HepG2 (cell line): Measurements from ENCODE around the gene TULP4. TPM values are rescaled to one million over a fixed set of nuclear protein-coding genes. Genes with fewer than 3 reads are reported as not detected.

Source experiments
- GABPA ChIP-seq, 2 experiments: IDR thresholded peaks; 2 replicates each; pipeline ENCODE4 v1.6.1; 2011 to 2016; ENCODE audit warnings: low read depth in 2 of 2, low read length in 1 of 2, missing biosample characterization in 1 of 2, missing genetic modification characterization in 1 of 2
- GABPB1 ChIP-seq: IDR thresholded peaks from 2 replicates; pipeline ENCODE4 v1.6.1; 2016; ENCODE audit warnings: mild to moderate bottlenecking, missing genetic modification reagents, moderate library complexity, missing compliant biosample characterization
- NR2F6 ChIP-seq, 2 experiments: IDR thresholded peaks; 2 replicates each; pipeline ENCODE4 v1.6.1; 2016; ENCODE audit warnings: antibody characterized with exemption in 1 of 2, mild to moderate bottlenecking in 1 of 2
- RBM39 ChIP-seq: fragments of 200-400 bp; formaldehyde crosslinking; IDR thresholded peaks from one replicate; pipeline ENCODE4 v1.6.1; 2018; ENCODE audit warnings: antibody characterized with exemption, mild to moderate bottlenecking, low read depth, low read length; ENCODE audit not compliant: poor library complexity, severe bottlenecking
- SETDB1 ChIP-seq: sonication (generic); formaldehyde crosslinking; IDR thresholded peaks from 2 replicates; pipeline ENCODE4 v1.5.1; 2020; ENCODE audit warnings: missing genetic modification reagents, mild to moderate bottlenecking, borderline replicate concordance
- SNAPC2 ChIP-seq: sonication (generic); formaldehyde crosslinking; IDR thresholded peaks from 2 replicates; pipeline ENCODE4 v1.8.1; 2022; ENCODE audit warnings: mild to moderate bottlenecking, missing genetic modification reagents
- SOX6 ChIP-seq, 2 experiments: fragments of 450-650 bp in 1 of 2; sonication (generic) in 1 of 2; formaldehyde crosslinking in 1 of 2; IDR thresholded peaks; 2 replicates each; pipeline versions ENCODE4 v1.4.0 to v1.6.1; 2017 to 2020; ENCODE audit warnings: antibody characterized with exemption in 1 of 2, mild to moderate bottlenecking in 1 of 2, missing genetic modification reagents in 1 of 2
- ZNF10 ChIP-seq: sonication (generic); formaldehyde crosslinking; IDR thresholded peaks from 2 replicates; pipeline ENCODE4 v1.4.0; 2020; ENCODE audit warnings: mild to moderate bottlenecking, low read depth, missing genetic modification reagents, borderline replicate concordance
- ZNF331 ChIP-seq: sonication (generic); formaldehyde crosslinking; IDR thresholded peaks from 2 replicates; pipeline ENCODE4 v1.4.0; 2020; ENCODE audit warnings: missing genetic modification reagents
- ZNF605 ChIP-seq: sonication (generic); formaldehyde crosslinking; IDR thresholded peaks from 2 replicates; pipeline ENCODE4 v1.8.0; 2022; ENCODE audit warnings: mild to moderate bottlenecking, missing genetic modification reagents
- polyA plus RNA-seq, 8 experiments: library from polyadenylated mRNA; depleted of rRNA in 3 of 8; stranded (reverse) in 7 of 8; unstranded in 1 of 8; fragments of >200 nt; fragmentation: Illumina TruSeq in 4 of 8; extraction: Trizol in 4 of 8; gene quantifications; 2 replicates each; pipeline versions ENCODE4 v1.2.1 to v1.2.3, GENCODE V29; 2011 to 2016; ENCODE audit warnings: low read depth in 4 of 8, missing spikeins in 1 of 8, mixed read lengths in 1 of 8; ENCODE audit not compliant: insufficient read depth in 1 of 8
- total RNA-seq, 5 experiments: library from RNA; depleted of rRNA; stranded (reverse); fragments of >200 nt; fragmentation: Illumina TruSeq; extraction: Trizol; gene quantifications; 2 replicates each; pipeline ENCODE4 v1.2.3, GENCODE V29; 2016; ENCODE audit warnings: low read depth in 1 of 5
- TF ChIP-seq, protein P1 (sequence below): sonication (generic); formaldehyde crosslinking; IDR thresholded peaks from 2 replicates; pipeline ENCODE4 v1.5.0; 2020; ENCODE audit warnings: mild to moderate bottlenecking, missing genetic modification reagents, moderate library complexity

TULP4 gene
- total and polyA plus RNA-seq, 2 of the 13 experiments (the other 11 are each of a cell fraction or from before 2014, with no cell fraction given), result 21.1 to 122 TPM

DNA sequence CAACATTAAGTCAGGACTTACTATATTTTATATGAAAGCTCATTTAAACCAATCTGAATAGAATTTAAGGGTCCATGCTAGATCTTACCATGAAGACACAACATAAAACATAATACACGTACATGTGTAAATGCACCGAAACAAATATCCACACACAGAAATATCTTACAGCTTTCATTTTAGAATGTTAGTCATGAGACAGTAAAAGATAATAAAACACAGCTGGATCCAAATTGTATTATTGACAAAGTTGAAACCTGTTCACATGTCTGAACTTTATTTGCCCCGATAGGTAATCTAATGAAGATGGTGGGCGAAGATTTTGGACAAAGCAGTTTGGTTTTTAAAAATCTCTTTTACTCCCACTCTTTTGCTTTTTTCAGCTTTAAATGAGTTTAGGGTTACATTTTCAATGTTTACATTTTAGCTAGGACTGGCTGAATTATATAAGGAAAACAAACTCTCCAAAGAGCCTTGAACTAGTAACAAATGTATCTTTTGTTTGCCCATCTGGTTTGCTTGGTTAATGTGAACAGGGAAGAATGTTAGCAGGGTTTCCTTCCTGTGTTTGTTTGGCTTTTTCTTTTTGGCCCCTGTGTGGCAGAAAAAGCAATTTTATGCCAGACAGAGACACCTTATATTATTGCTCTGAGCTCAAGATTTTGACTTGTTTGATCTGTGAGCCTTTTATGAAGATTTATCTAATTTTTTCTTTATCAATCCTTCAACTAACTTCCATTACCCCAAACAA lies 242.5 kb downstream of the TULP4 start (continued):
- TF ChIP-seq SNAPC2 (CRISPR knock-in tag) (peak; percentile 87; the same call in 1 of the 2 replicates), RBM39 (no peak), ZNF605 (CRISPR knock-in tag) (no peak), GABPB1 (CRISPR knock-in tag) (0 out of 2 replicates have a peak, but pooled peaks have one; percentile 15), NR2F6 (IDR thresholded peaks at IDR 0.05) (peak; percentile 80), NR2F6 (CRISPR knock-in tag; IDR thresholded peaks at IDR 0.05) (peak; percentile 81), SETDB1 (no peak), ZNF10 (no peak), SOX6 (IDR thresholded peaks at IDR 0.05) (no peak), SOX6 (CRISPR knock-in tag; IDR thresholded peaks at IDR 0.05) (peak; percentile 96), ZNF331 (peak; percentile 81), GABPA (IDR thresholded peaks at IDR 0.05; ENCODE audit: low read depth, low read length) (no peak), GABPA (CRISPR knock-in tag; IDR thresholded peaks at IDR 0.05; ENCODE audit: low read depth) (peak; percentile 56; the same call in 1 of the 2 replicates)
- TF ChIP-seq, protein P1, sequence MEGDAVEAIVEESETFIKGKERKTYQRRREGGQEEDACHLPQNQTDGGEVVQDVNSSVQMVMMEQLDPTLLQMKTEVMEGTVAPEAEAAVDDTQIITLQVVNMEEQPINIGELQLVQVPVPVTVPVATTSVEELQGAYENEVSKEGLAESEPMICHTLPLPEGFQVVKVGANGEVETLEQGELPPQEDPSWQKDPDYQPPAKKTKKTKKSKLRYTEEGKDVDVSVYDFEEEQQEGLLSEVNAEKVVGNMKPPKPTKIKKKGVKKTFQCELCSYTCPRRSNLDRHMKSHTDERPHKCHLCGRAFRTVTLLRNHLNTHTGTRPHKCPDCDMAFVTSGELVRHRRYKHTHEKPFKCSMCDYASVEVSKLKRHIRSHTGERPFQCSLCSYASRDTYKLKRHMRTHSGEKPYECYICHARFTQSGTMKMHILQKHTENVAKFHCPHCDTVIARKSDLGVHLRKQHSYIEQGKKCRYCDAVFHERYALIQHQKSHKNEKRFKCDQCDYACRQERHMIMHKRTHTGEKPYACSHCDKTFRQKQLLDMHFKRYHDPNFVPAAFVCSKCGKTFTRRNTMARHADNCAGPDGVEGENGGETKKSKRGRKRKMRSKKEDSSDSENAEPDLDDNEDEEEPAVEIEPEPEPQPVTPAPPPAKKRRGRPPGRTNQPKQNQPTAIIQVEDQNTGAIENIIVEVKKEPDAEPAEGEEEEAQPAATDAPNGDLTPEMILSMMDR (CRISPR knock-in tag), result 0 out of 2 replicates have a peak, but pooled peaks have one; percentile 14
